ENCODE measurements around the gene LARGE1.

GRCh38 chr22:33854724-33855123, 65.6 kb downstream of the LARGE1 start:
- TF ChIP-seq CTCF (IDR thresholded peaks at IDR 0.05; ENCODE audit: borderline replicate concordance, extremely low read depth, low read length, poor library complexity, severe bottlenecking), result no peak
- no peak for TF ChIP-seq EZH2 (IDR thresholded peaks at IDR 0.05; ENCODE audit: borderline replicate concordance, low read depth, low read length, severe bottlenecking)

Data from DND-41 (cell line).